H9 (cell line): Measurements from ENCODE around the gene NFE2. TPM values are rescaled to one million over a fixed set of nuclear protein-coding genes. Genes with fewer than 3 reads are reported as not detected.
A peak's percentile ranks its signal among the peaks of the same experiment; 100 is the strongest.

Experiments
- DNase-seq: peaks from one replicate; pipeline ENCODE4 v3.0.0-alpha.2; 2017
- H2AFZ ChIP-seq: one replicate; pipeline ENCODE4 v1.6.1; 2013; ENCODE audit warnings: mild to moderate bottlenecking, low read length, control low read depth, moderate library complexity
- H2AK5ac ChIP-seq: 2 replicates; pipeline ENCODE4 v1.6.1; 2013; ENCODE audit warnings: low read length, control low read depth, mixed read lengths; ENCODE audit not compliant: insufficient read length
- H2BK120ac ChIP-seq: one replicate; pipeline ENCODE4 v1.6.1; 2013; ENCODE audit warnings: low read depth, mild to moderate bottlenecking, low read length, control low read depth, inconsistent platforms; ENCODE audit not compliant: poor library complexity, severe bottlenecking
- H2BK12ac ChIP-seq: 2 replicates; pipeline ENCODE4 v1.6.1; 2013; ENCODE audit warnings: low read length, control low read depth, mixed read lengths, low read depth; ENCODE audit not compliant: insufficient read length
- H2BK15ac ChIP-seq: 2 replicates; pipeline ENCODE4 v1.6.1; 2013; ENCODE audit warnings: low read depth, low read length, control low read depth
- H2BK20ac ChIP-seq: one replicate; pipeline ENCODE4 v1.6.1; 2013; ENCODE audit warnings: low read depth, mild to moderate bottlenecking, low read length, control low read depth, inconsistent platforms; ENCODE audit not compliant: poor library complexity, severe bottlenecking
- H2BK5ac ChIP-seq: 2 replicates; pipeline ENCODE4 v1.6.1; 2013; ENCODE audit warnings: low read length, control low read depth, mixed read lengths; ENCODE audit not compliant: insufficient read length
- H3K14ac ChIP-seq: 2 replicates; pipeline ENCODE4 v1.6.1; 2013; ENCODE audit warnings: low read length, control low read depth; ENCODE audit not compliant: insufficient read depth
- H3K18ac ChIP-seq: 2 replicates; pipeline ENCODE4 v1.6.1; 2013; ENCODE audit warnings: low read depth, mild to moderate bottlenecking, mixed read lengths, low read length, control low read depth; ENCODE audit not compliant: insufficient read length
- H3K23ac ChIP-seq: 2 replicates; pipeline ENCODE4 v1.6.1; 2013; ENCODE audit warnings: low read length, control low read depth, mixed read lengths, low read depth; ENCODE audit not compliant: insufficient read length
- H3K23me2 ChIP-seq: 2 replicates; pipeline ENCODE4 v1.6.1; 2013; ENCODE audit warnings: low read depth, mild to moderate bottlenecking, mixed read lengths, low read length, control low read depth; ENCODE audit not compliant: insufficient read length, poor library complexity, severe bottlenecking
- H3K27ac ChIP-seq: 2 replicates; pipeline ENCODE4 v1.5.1; 2013; ENCODE audit warnings: low read length, control low read depth, mixed read lengths, low read depth; ENCODE audit not compliant: insufficient read length
- H3K27me3 ChIP-seq: 2 replicates; pipeline ENCODE4 v1.6.1; 2013; ENCODE audit warnings: low read length, control low read depth, inconsistent platforms; ENCODE audit not compliant: insufficient read depth
- H3K4ac ChIP-seq: 2 replicates; pipeline ENCODE4 v1.6.1; 2013; ENCODE audit warnings: low read depth, mild to moderate bottlenecking, control low read depth, inconsistent platforms, low read length, moderate library complexity
- H3K4me1 ChIP-seq: 2 replicates; pipeline ENCODE4 v1.6.1; 2013; ENCODE audit warnings: low read length, control low read depth, inconsistent platforms; ENCODE audit not compliant: insufficient read depth
- H3K4me2 ChIP-seq: 2 replicates; pipeline ENCODE4 v1.6.1; 2013; ENCODE audit warnings: low read length, control low read depth, mixed read lengths; ENCODE audit not compliant: insufficient read length, insufficient read depth
- H3K56ac ChIP-seq: 2 replicates; pipeline ENCODE4 v1.6.1; 2013; ENCODE audit warnings: low read depth, mild to moderate bottlenecking, mixed read lengths, low read length, control low read depth; ENCODE audit not compliant: insufficient read length
- H3K79me1 ChIP-seq: 2 replicates; pipeline ENCODE4 v1.6.1; 2013; ENCODE audit warnings: low read depth, mild to moderate bottlenecking, moderate library complexity, low read length, control low read depth, inconsistent platforms; ENCODE audit not compliant: insufficient read depth, poor library complexity, severe bottlenecking
- H3K79me2 ChIP-seq: 2 replicates; pipeline ENCODE4 v1.6.1; 2013; ENCODE audit warnings: low read length, control low read depth, inconsistent platforms; ENCODE audit not compliant: insufficient read depth
- H3K9ac ChIP-seq: 2 replicates; pipeline ENCODE4 v1.6.1; 2013; ENCODE audit warnings: low read length, control low read depth, mixed read lengths; ENCODE audit not compliant: insufficient read length; ENCODE audit errors: extremely low read depth
- H3K9me3 ChIP-seq: one replicate; pipeline ENCODE4 v1.6.1; 2013; ENCODE audit warnings: low read depth, low read length, inconsistent platforms; ENCODE audit not compliant: control insufficient read depth
- H3T11ph ChIP-seq: one replicate; pipeline ENCODE4 v1.6.1; 2013; ENCODE audit warnings: mild to moderate bottlenecking, low read length, control low read depth, inconsistent platforms
- H4K20me1 ChIP-seq: one replicate; pipeline ENCODE4 v1.6.1; 2013; ENCODE audit not compliant: control insufficient read depth, insufficient read length, insufficient read depth
- H4K5ac ChIP-seq: 2 replicates; pipeline ENCODE4 v1.6.1; 2013; ENCODE audit warnings: low read depth, mild to moderate bottlenecking, mixed read lengths, low read length, control low read depth; ENCODE audit not compliant: insufficient read length
- H4K8ac ChIP-seq: replicated peaks from 2 replicates; pipeline ENCODE4 v1.6.1; 2013; ENCODE audit warnings: low read length, control low read depth, mixed read lengths, low read depth; ENCODE audit not compliant: insufficient read length
- H4K91ac ChIP-seq: 2 replicates; pipeline ENCODE4 v1.6.1; 2013; ENCODE audit warnings: low read depth, mild to moderate bottlenecking, moderate library complexity, mixed read lengths, low read length, control low read depth; ENCODE audit not compliant: insufficient read length
- H3K27ac Mint-ChIP-seq, 3 experiments: 2 replicates in 2 of 3; 3 replicates in 1 of 3; pipeline ENCODE4 v1.8.0; 2020 to 2021; ENCODE audit warnings: mixed read lengths in 3 of 3, mild to moderate bottlenecking in 1 of 3, moderate library complexity in 1 of 3
- H3K27me3 Mint-ChIP-seq: 2 replicates; pipeline ENCODE4 v1.8.0; 2021; ENCODE audit warnings: low read depth, mild to moderate bottlenecking, moderate library complexity, mixed read lengths
- H3K36me3 Mint-ChIP-seq, 3 experiments: 2 replicates in 2 of 3; 3 replicates in 1 of 3; pipeline ENCODE4 v1.8.0; 2020 to 2021; ENCODE audit warnings: low read depth in 3 of 3, mixed read lengths in 3 of 3; ENCODE audit not compliant: insufficient read depth in 1 of 3
- H3K4me1 Mint-ChIP-seq, 2 experiments: 2 replicates each; pipeline ENCODE4 v1.8.0; 2020; ENCODE audit warnings: mixed read lengths in 2 of 2
- H3K4me3 Mint-ChIP-seq, 2 experiments: 2 replicates in 1 of 2; 3 replicates in 1 of 2; pipeline ENCODE4 v1.8.0; 2020 to 2021; ENCODE audit warnings: mild to moderate bottlenecking in 2 of 2, mixed read lengths in 2 of 2, moderate library complexity in 1 of 2
- H3K9me3 Mint-ChIP-seq, 2 experiments: 2 replicates in 1 of 2; 3 replicates in 1 of 2; pipeline ENCODE4 v1.8.0; 2020; ENCODE audit warnings: mild to moderate bottlenecking in 2 of 2, mixed read lengths in 2 of 2, moderate library complexity in 1 of 2
- CTCF ChIP-seq: fragments of 200-600 bp; sonication (generic); conservative IDR thresholded peaks from 3 replicates; pipeline ENCODE4 v1.8.0; 2021; ENCODE audit warnings: antibody characterized with exemption, mild to moderate bottlenecking
- WGBS: extraction: QIAGEN DNeasy Blood & Tissue Kit; methylation state at CpG from one replicate; pipeline ENCODE4 v1.1.7; 2013; ENCODE audit warnings: missing lambda C conversion rate, low lambda C conversion rate, mixed read lengths; ENCODE audit not compliant: insufficient read length; ENCODE audit errors: extremely low coverage; 5-methylcytosine and 5-hydroxymethylcytosine counted together
- total RNA-seq: library from RNA; stranded (reverse); gene quantifications from 2 replicates; pipeline ENCODE4 v1.2.1, GENCODE V29; 2021

Gene NFE2
- total RNA-seq, 1 experiment from 2014 or later = 1.2 TPM

GRCh38 chr12:54277823-54278276 is 23.0 kb downstream of the NFE2 start:
- Histone ChIP-seq H2BK15ac (no peak overlapping the region), H3K79me1 (no peaks in the 10 kb centered on the region), H3K4me2 (peak overlapping the region; percentile 74), H4K5ac (no peak overlapping the region), H4K20me1 (no peaks in the 10 kb centered on the region), H3K14ac (no peak overlapping the region), H3K23me2 (peaks cover 7% of the 10 kb centered on the region), H4K8ac (no peak overlapping the region), H3K18ac (no peak overlapping the region), H2AK5ac (no peak overlapping the region), H2BK120ac (no peak overlapping the region), H3K9me3 (no peaks in the 10 kb centered on the region), H3K79me2 (peaks cover 19% of the 10 kb centered on the region; the same call in 1 of the 2 replicates), H3K27ac (no peak overlapping the region), H4K91ac (no peak overlapping the region), H2AFZ (no peak overlapping the region), H3K9ac (peak overlapping the region; percentile 98), H3T11ph (no peak overlapping the region), H3K23ac (no peak overlapping the region), H3K4ac (no peak overlapping the region), H3K56ac (no peak overlapping the region), H3K4me1 (no peaks in the 10 kb centered on the region), H2BK5ac (no peak overlapping the region), H2BK20ac (no peak overlapping the region), H3K27me3 (no peaks in the 10 kb centered on the region), H2BK12ac (no peak overlapping the region)
- H3K4me3 Mint-ChIP-seq = no peak overlapping the region
- H3K36me3 Mint-ChIP-seq = peaks cover 18 to 23% (median 20%) of the 10 kb centered on the region in 3 experiments
- peaks cover 26 to 39% of the 10 kb centered on the region in 2 experiments for H3K4me1 Mint-ChIP-seq
- H3K9me3 Mint-ChIP-seq = no peaks in the 10 kb centered on the region
- no peak for DNase-seq
- H3K27me3 Mint-ChIP-seq = no peaks in the 10 kb centered on the region; the same call in 1 of the 2 replicates
- H3K27ac Mint-ChIP-seq = peak overlapping the region in 2 of 3 experiments; percentile 24 to 78; a peak in 3 of 7 replicates
- TF ChIP-seq CTCF = no peak
- no CpG with 5 or more reads among the region's 5 CpGs for WGBS
